K562 treated with DMSO at 1 percent for 12 hours (cell line): ENCODE measurements around the gene USP33. TPM values are rescaled to one million over a fixed set of nuclear protein-coding genes. Genes with fewer than 3 reads are reported as not detected.

ENCODE experiments used
- total RNA-seq: library from RNA; unstranded; fragments of 300-600 nt; gene quantifications from 2 replicates; pipeline ENCODE4 v1.2.3, GENCODE V29; 2022; ENCODE audit not compliant: insufficient read depth

USP33 gene
- 16.7 and 43.4 TPM in 2 replicates for total RNA-seq

GRCh38 chr1:77759071-77760028 is at the start of gene USP33:
Gene USP33, minus strand, starts transcription at chr1:77759852. Its CDS starts 18,155 bp downstream, at chr1:77741697.

GRCh38 chr1:77779529-77780281 is 20.1 kb upstream of the USP33 start, which contains the start of gene MIGA1:
Gene MIGA1, plus strand, starts transcription at chr1:77779649. Its CDS starts 3,604 bp downstream, at chr1:77783253.

GRCh38 chr1:77682460-77683159 is 77.0 kb downstream of the USP33 start, which contains the start of gene ZZZ3:
Gene ZZZ3, minus strand, starts transcription at chr1:77682658. Its CDS starts 49,304 bp downstream, at chr1:77633354.

Other genes with a start within 250 kb of the USP33 start
- gene ZZZ3, start 77.2 kb downstream of the USP33 start, total RNA-seq, result 6.6 and 28.6 TPM in 2 replicates
- 0.42 and 2.9 TPM in 2 replicates for gene MIGA1, start 19.8 kb upstream of the USP33 start, total RNA-seq
- 0.85 and 0.91 TPM in 2 replicates for gene NEXN, start 128.8 kb upstream of the USP33 start, total RNA-seq
- 29.9 and 84.8 TPM in 2 replicates for gene FUBP1, start 219.2 kb upstream of the USP33 start, total RNA-seq
- 10.4 and 19.5 TPM in 2 replicates for gene DNAJB4, start 245.1 kb upstream of the USP33 start, total RNA-seq